HG03432 (cell line): ENCODE measurements around the gene FAM47E.

Source experiments
- ATAC-seq: cut with Tn5 transposase; IDR thresholded peaks from one replicate; pipeline ENCODE4 v1.9.1; 2021; ENCODE audit warnings: mild to moderate bottlenecking, moderate library complexity; ENCODE audit not compliant: unreplicated experiment

Gene FAM47E

DNA sequence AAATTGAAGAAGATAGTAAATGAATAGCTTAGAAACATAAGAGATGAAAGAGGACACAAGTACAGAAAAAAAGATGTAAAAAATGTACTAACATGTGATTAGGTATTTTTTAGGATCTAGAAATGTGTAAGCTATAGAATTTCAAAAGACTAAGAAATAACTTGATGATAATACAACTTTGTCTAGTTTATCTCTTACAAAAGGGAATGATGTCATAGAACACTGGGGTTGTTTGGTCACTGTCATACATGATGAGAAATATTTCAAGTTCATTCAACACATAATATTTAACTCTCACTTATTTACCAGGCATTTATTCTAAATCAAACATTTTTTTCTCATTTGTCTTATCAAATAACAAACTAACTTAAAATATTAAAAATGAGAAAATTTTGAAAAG, 73.6 kb downstream of the FAM47E start:
- no peak for ATAC-seq

DNA sequence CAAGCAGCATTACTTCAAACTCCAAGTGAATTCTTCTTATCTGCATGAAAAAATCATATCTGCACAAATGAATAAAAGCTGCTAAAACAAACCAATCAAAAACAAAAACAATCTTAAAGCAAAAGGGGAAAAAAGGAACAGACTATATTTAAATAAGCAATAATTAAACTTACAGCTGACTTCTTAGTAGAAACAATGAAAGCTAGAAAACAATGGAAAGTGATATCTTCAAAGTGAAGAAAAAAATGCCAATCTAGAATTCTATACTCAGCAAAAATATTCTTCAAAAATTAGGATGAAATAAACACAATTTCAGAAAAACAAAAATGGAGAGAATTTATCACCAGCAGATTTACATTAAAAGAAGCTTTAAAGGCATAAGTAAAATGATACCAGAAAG, 75.0 kb downstream of the FAM47E start:
- no peak for ATAC-seq
